Progenitor cell of endocrine pancreas (in vitro differentiated cells): ENCODE results near the gene NSMF. TPM values are rescaled to one million over a fixed set of nuclear protein-coding genes. Genes with fewer than 3 reads are reported as not detected.

Source experiments
- DNase-seq: peaks from one replicate; pipeline ENCODE4 v3.0.0; 2021; ENCODE audit warnings: low spot score; ENCODE audit not compliant: unreplicated experiment
- H3K27ac Mint-ChIP-seq: 2 replicates; pipeline ENCODE4 v1.8.0; 2021; ENCODE audit warnings: mild to moderate bottlenecking, moderate library complexity, mixed read lengths
- H3K27me3 Mint-ChIP-seq: 2 replicates; pipeline ENCODE4 v1.8.0; 2021; ENCODE audit warnings: mixed read lengths
- H3K36me3 Mint-ChIP-seq: 2 replicates; pipeline ENCODE4 v1.8.0; 2022; ENCODE audit warnings: mixed read lengths; ENCODE audit not compliant: insufficient read depth
- H3K4me1 Mint-ChIP-seq: 2 replicates; pipeline ENCODE4 v1.8.0; 2021; ENCODE audit warnings: low read depth, mixed read lengths
- H3K4me3 Mint-ChIP-seq: 2 replicates; pipeline ENCODE4 v1.8.0; 2021; ENCODE audit warnings: low read depth, mild to moderate bottlenecking, moderate library complexity, mixed read lengths
- H3K9me3 Mint-ChIP-seq: 2 replicates; pipeline ENCODE4 v1.8.0; 2021; ENCODE audit warnings: low read depth, mixed read lengths
- total RNA-seq: library from RNA; stranded (reverse); gene quantifications from 2 replicates; pipeline ENCODE4 v1.2.1, GENCODE V29; 2021
- TF ChIP-seq, protein P1 (sequence below): fragments of 200-600 bp; sonication (generic); IDR thresholded peaks from one replicate; pipeline ENCODE4 v1.5.0; 2021; ENCODE audit warnings: antibody characterized with exemption, mild to moderate bottlenecking; ENCODE audit not compliant: unreplicated experiment

Gene NSMF
- total RNA-seq, 1 donor from 2014 or later: 57.4 TPM

DNA sequence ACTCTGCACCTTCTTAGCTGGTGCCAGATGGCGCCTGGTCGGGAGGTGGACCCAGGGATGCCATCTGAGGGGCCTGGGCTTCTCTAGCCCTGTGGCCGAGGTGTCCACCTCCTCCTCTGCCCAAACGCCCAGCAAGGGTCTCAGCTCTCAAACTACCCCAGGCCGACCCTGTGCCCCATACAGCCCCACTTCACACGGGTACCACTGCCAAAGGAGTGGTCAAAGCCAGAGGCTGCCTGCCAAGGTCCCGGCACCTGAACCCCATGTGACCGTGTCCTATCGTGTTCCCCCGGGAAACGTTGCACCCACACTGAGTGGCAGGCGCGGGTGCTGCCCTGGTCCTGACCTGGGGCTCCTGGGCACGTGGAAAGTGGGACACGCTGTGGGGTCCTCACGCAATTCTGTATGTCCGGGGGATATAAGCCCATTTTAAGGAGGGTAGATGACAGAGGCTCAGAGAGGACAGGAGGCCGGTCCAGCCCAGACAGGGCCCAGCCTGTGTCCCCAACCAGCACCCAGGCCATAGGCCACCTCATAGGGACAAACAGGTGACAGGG, 19.9 kb downstream of the NSMF start:
- no peak for DNase-seq
- peaks cover 5% of the 10 kb centered on the region for H3K27me3 Mint-ChIP-seq
- TF ChIP-seq, protein P1, sequence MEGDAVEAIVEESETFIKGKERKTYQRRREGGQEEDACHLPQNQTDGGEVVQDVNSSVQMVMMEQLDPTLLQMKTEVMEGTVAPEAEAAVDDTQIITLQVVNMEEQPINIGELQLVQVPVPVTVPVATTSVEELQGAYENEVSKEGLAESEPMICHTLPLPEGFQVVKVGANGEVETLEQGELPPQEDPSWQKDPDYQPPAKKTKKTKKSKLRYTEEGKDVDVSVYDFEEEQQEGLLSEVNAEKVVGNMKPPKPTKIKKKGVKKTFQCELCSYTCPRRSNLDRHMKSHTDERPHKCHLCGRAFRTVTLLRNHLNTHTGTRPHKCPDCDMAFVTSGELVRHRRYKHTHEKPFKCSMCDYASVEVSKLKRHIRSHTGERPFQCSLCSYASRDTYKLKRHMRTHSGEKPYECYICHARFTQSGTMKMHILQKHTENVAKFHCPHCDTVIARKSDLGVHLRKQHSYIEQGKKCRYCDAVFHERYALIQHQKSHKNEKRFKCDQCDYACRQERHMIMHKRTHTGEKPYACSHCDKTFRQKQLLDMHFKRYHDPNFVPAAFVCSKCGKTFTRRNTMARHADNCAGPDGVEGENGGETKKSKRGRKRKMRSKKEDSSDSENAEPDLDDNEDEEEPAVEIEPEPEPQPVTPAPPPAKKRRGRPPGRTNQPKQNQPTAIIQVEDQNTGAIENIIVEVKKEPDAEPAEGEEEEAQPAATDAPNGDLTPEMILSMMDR: no peak
- peak overlapping the region; percentile 52 for H3K27ac Mint-ChIP-seq
- H3K4me3 Mint-ChIP-seq: no peak overlapping the region
- no peaks in the 10 kb centered on the region for H3K36me3 Mint-ChIP-seq
- H3K4me1 Mint-ChIP-seq: peaks cover 3% of the 10 kb centered on the region
- no peaks in the 10 kb centered on the region for H3K9me3 Mint-ChIP-seq

DNA sequence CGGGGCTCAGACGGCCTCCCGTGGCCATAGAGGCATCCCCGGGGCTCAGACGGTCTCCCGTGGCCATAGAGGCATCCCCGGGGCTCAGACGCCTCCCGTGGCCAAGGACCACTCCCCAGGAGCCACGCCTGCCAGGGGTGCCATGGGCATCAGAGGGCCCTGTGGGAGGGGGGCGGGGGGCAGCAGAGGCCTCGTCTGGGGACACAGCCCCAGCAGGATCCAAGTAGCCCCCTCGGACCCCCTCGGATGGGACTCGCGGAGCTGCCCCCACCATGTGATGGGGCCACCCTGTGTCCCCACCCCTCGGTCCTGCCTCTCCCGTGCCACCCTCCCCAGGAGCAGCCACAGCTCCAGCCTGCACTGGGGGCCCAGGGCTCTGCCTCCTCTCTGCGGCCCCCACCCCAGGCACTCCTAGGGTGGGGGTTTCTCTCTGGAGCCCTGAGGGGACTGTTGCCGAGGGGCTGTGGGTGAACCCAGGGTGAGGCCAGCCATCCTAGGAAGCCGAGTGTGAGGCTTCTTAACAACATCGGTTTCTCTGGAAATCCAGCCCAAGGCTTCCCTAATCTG, 20.5 kb downstream of the NSMF start:
- Mint-ChIP-seq H3K4me1 (peaks cover 3% of the 10 kb centered on the region), H3K27me3 (peaks cover 5% of the 10 kb centered on the region), H3K27ac (no peak overlapping the region), H3K36me3 (no peaks in the 10 kb centered on the region), H3K9me3 (no peaks in the 10 kb centered on the region), H3K4me3 (no peak overlapping the region)
- TF ChIP-seq, protein P1: no peak
- DNase-seq: no peak

DNA sequence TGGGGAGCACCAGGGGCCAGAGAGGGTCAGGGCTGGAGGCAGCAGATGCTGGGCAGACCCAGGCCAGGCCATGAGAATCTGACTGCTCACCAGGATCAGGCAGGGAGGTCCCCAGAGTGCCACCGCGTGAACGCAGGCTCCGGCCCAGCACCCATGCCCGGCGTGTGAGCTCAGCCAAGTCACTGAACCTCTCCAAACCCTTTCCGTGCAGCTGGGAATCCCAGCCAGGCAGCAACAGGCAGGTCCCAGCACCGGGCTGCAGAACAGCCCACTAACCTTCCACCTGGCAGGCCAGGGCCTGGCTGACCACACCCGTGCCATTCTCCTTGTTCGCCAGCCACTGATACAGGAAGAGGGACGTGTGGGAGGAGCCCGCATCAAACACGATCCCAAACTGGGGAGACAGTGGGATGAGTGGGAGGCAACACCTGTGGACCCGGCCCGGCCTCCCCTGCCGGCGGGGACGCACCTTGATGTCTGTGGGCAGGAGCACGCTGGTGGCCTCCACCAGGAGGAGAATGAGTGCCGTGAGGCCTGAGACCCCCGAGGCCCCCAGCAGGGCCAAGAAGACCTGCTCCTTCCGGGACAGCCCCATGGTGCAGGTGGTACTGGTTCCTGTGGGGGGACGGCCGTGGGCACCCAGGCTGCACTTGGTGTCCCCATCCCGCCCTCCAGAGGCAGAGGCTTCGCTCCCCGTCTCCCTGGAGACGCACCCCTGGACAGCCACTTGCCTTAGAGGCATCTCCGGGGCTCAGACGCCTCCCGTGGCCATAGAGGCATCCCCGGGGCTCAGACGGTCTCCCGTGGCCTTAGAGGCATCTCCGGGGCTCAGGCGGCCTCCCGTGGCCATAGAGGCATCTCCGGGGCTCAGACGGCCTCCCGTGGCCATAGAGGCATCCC, 21.2 kb downstream of the NSMF start:
- H3K4me1 Mint-ChIP-seq: peaks cover 3% of the 10 kb centered on the region
- H3K27ac Mint-ChIP-seq: no peak overlapping the region
- DNase-seq: no peak
- H3K27me3 Mint-ChIP-seq: peaks cover 2% of the 10 kb centered on the region
- H3K9me3 Mint-ChIP-seq: no peaks in the 10 kb centered on the region
- no peak overlapping the region for H3K4me3 Mint-ChIP-seq
- no peaks in the 10 kb centered on the region for H3K36me3 Mint-ChIP-seq
- TF ChIP-seq, protein P1: no peak

DNA sequence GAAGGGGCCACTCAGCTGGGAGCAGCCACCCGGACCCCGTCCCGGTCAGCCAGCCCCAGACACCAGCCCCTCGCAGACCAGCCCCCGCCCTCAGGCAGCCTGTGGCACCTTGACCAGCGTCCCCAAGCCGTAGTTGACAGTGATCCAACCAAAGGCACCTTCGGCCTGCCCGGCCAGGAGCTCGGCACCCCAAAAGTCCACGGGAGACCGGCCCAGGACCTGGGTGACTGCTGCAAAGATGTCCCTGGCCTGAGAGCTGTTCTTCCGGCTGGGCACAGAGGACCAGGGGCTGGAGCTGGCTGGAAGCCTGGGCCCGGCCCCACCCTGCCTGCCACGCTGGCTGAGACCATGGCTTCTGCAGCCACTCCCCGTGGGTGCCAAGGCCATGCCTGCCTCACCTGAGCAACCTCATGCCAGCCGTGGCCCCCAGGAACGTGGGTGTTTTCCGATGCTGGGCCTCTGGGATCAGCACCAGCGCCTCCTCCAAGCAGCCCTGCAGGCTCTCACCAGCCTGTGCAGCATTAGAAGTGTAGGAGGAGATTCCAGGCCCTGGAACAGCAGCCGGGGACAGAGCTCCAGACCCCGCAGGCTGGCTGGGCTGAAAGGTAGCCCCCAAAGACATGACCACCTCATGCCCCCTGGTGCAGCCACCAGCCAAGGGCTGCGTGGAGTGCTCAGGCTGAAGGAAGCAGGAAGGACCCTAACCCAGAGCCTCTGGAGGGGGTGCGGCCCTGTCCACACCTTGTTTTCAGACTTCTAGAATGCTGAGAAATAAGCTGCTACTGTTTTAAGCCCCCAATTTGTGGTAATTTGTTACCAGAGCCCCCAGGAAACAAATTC, 22.2 kb downstream of the NSMF start:
- H3K9me3 Mint-ChIP-seq: no peaks in the 10 kb centered on the region
- H3K36me3 Mint-ChIP-seq: no peaks in the 10 kb centered on the region
- no peak overlapping the region for H3K4me3 Mint-ChIP-seq
- peak; percentile 9 for DNase-seq
- TF ChIP-seq, protein P1: no peak
- H3K27ac Mint-ChIP-seq: no peak overlapping the region
- H3K27me3 Mint-ChIP-seq: peaks cover 1% of the 10 kb centered on the region
- H3K4me1 Mint-ChIP-seq: peaks cover 3% of the 10 kb centered on the region
